ENCODE data around the gene RYR2.

GRCh38 chr1:237748171-237748960 is 706.4 kb downstream of the RYR2 start:
- TF ChIP-seq CTCF (IDR thresholded peaks at IDR 0.05) (no peak), EP300 (IDR thresholded peaks at IDR 0.05) (no peak)

All from suprapubic skin (tissue), 3 donors.